PC-9 (cell line): ENCODE measurements around the gene CDHR5. TPM values are rescaled to one million over a fixed set of nuclear protein-coding genes. Genes with fewer than 3 reads are reported as not detected.

Source experiments
- BruUV-seq: library from RNA; stranded (reverse); fragments of 400-500 nt; replicated peaks from 2 replicates; lab custom pipeline; 2021; lab: Mats Ljungman, UMichigan
- CTCF ChIA-PET: fragments of 300-600 bp; sonication (Branson Sonifier 250); formaldehyde crosslinking; loops from one replicate; lab custom pipeline; 2022; ENCODE audit warnings: antibody characterized with exemption; lab: Charles Lee
- POLR2A ChIA-PET: fragments of 300-600 bp; sonication (Branson Sonifier 250); formaldehyde crosslinking; loops from one replicate; lab custom pipeline; 2022; ENCODE audit warnings: antibody characterized with exemption; ENCODE audit not compliant: unreplicated experiment; lab: Charles Lee
- DNase-seq, 2 experiments: peaks; one replicate each; pipeline versions ENCODE4 v3.0.0 to v3.0.0-alpha.2; 2015 to 2022; ENCODE audit warnings: mixed read lengths in 1 of 2
- H2AFZ ChIP-seq: fragments of 200-600 bp; sonication (generic); 2 replicates; pipeline ENCODE4 v1.8.1; 2017; ENCODE audit warnings: antibody characterized with exemption
- H3F3A ChIP-seq: fragments of 200-600 bp; sonication (generic); 2 replicates; pipeline ENCODE4 v1.8.1; 2017; ENCODE audit warnings: antibody characterized with exemption, mild to moderate bottlenecking, low read depth; ENCODE audit not compliant: insufficient read depth
- H3K27ac ChIP-seq: fragments of 200-600 bp; sonication (generic); 2 replicates; pipeline ENCODE4 v1.6.1; 2016; ENCODE audit warnings: mixed run types
- H3K27me3 ChIP-seq: fragments of 200-600 bp; sonication (generic); 2 replicates; pipeline ENCODE4 v1.6.1; 2016; ENCODE audit warnings: low read depth, mixed run types; ENCODE audit not compliant: insufficient read depth
- H3K36me3 ChIP-seq: fragments of 200-600 bp; sonication (generic); 2 replicates; pipeline ENCODE4 v1.6.1; 2016; ENCODE audit warnings: low read depth, mixed run types
- H3K4me1 ChIP-seq: fragments of 200-600 bp; sonication (generic); replicated peaks from 2 replicates; pipeline ENCODE4 v1.6.1; 2016; ENCODE audit warnings: mixed run types; ENCODE audit not compliant: insufficient read depth
- H3K4me2 ChIP-seq: fragments of 200-600 bp; sonication (generic); 2 replicates; pipeline ENCODE4 v1.6.1; 2017; ENCODE audit warnings: mixed run types
- H3K4me3 ChIP-seq: fragments of 200-600 bp; sonication (generic); 2 replicates; pipeline ENCODE4 v1.6.1; 2016; ENCODE audit warnings: mixed run types
- H3K79me2 ChIP-seq: fragments of 200-600 bp; sonication (generic); 2 replicates; pipeline ENCODE4 v1.6.1; 2017; ENCODE audit warnings: low read depth, mixed run types
- H3K9me2 ChIP-seq: fragments of 200-600 bp; sonication (generic); 2 replicates; pipeline ENCODE4 v1.8.1; 2017; ENCODE audit warnings: mild to moderate bottlenecking; ENCODE audit not compliant: insufficient read depth
- H3K9me3 ChIP-seq: fragments of 200-600 bp; sonication (generic); 2 replicates; pipeline ENCODE4 v1.8.1; 2016; ENCODE audit warnings: low read depth; ENCODE audit not compliant: insufficient read depth
- H4K20me1 ChIP-seq: fragments of 200-600 bp; sonication (generic); 2 replicates; pipeline ENCODE4 v1.8.1; 2017; ENCODE audit not compliant: insufficient read depth
- CTCF ChIP-seq: fragments of 200-600 bp; sonication (generic); conservative IDR thresholded peaks from 2 replicates; pipeline ENCODE4 v1.6.1; 2017; ENCODE audit warnings: mixed run types, antibody characterized with exemption, mild to moderate bottlenecking, moderate library complexity
- EZH2 ChIP-seq: fragments of 200-600 bp; sonication (generic); IDR thresholded peaks from 2 replicates; pipeline ENCODE4 v1.8.0; 2017; ENCODE audit warnings: antibody characterized with exemption, low read depth
- intact Hi-C: fragments of 100-400 bp; cut with micrococcal nuclease; formaldehyde crosslinking; loops from one replicate; pipeline ENCODE4 v1.10.0; 2022; ENCODE audit not compliant: unreplicated experiment
- total RNA-seq: library from RNA; stranded (reverse); gene quantifications from 2 replicates; pipeline ENCODE4 v1.2.3, GENCODE V29; 2021

CDHR5 gene
- total RNA-seq, 1 experiment from 2014 or later = not detected

DNA sequence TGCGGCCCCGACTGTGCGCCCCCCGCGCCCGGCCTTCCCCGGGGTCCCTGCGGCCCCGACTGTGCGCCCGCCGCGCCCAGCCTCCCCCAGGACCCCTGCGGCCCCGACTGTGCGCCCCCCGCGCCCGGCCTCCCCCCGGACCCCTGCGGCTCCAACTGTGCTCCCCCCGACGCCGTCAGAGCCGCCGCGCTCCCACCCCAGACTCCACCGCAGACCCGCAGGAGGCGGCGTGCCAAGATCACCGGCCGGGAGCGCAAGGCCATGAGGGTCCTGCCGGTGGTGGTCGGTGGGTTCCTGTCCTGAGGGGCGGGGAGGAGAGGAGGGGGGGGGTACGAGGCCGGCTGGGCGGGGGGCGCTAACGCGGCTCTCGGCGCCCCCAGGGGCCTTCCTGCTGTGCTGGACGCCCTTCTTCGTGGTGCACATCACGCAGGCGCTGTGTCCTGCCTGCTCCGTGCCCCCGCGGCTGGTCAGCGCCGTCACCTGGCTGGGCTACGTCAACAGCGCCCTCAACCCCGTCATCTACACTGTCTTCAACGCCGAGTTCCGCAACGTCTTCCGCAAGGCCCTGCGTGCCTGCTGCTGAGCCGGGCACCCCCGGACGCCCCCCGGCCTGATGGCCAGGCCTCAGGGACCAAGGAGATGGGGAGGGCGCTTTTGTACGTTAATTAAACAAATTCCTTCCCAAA is 15.4 kb upstream of the CDHR5 start:
- H3K9me2 ChIP-seq = no peaks in the 10 kb centered on the region
- H2AFZ ChIP-seq = no peak overlapping the region
- no peaks in the 10 kb centered on the region for H4K20me1 ChIP-seq
- no peaks in the 10 kb centered on the region for H3K79me2 ChIP-seq
- intact Hi-C loops = no loop called here
- POLR2A ChIA-PET = no interaction called here
- no peak for TF ChIP-seq CTCF
- TF ChIP-seq EZH2 = no peak
- no peaks in the 10 kb centered on the region for H3K27me3 ChIP-seq
- H3K9me3 ChIP-seq = no peaks in the 10 kb centered on the region
- no peak for DNase-seq
- H3F3A ChIP-seq = peaks cover 10% of the 10 kb centered on the region; the same call in 1 of the 2 replicates
- H3K36me3 ChIP-seq = no peaks in the 10 kb centered on the region
- CTCF ChIA-PET = no interaction called here
- BruUV-seq = no TSS peak
- no peak overlapping the region for H3K27ac ChIP-seq
- no peak overlapping the region for H3K4me2 ChIP-seq
- H3K4me1 ChIP-seq = no peaks in the 10 kb centered on the region
- H3K4me3 ChIP-seq = no peak overlapping the region

DNA sequence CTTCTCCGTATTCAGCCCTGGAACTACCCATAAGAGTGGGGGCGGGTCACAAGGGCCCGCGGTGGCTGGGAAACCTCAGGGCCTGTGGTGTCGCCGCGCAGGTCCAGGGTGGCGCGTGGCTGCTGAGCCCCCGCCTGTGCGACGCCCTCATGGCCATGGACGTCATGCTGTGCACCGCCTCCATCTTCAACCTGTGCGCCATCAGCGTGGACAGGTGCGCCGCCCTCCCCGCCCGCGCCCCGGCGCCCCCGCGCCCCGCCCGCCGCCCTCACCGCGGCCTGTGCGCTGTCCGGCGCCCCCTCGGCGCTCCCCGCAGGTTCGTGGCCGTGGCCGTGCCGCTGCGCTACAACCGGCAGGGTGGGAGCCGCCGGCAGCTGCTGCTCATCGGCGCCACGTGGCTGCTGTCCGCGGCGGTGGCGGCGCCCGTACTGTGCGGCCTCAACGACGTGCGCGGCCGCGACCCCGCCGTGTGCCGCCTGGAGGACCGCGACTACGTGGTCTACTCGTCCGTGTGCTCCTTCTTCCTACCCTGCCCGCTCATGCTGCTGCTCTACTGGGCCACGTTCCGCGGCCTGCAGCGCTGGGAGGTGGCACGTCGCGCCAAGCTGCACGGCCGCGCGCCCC is 14.7 kb upstream of the CDHR5 start:
- Histone ChIP-seq H3F3A (peaks cover 10% of the 10 kb centered on the region; the same call in 1 of the 2 replicates), H3K9me3 (no peaks in the 10 kb centered on the region), H3K4me1 (no peaks in the 10 kb centered on the region), H3K9me2 (no peaks in the 10 kb centered on the region), H3K4me2 (no peak overlapping the region), H2AFZ (no peak overlapping the region), H3K79me2 (no peaks in the 10 kb centered on the region), H3K27me3 (no peaks in the 10 kb centered on the region), H3K36me3 (no peaks in the 10 kb centered on the region), H4K20me1 (no peaks in the 10 kb centered on the region), H3K27ac (no peak overlapping the region), H3K4me3 (no peak overlapping the region)
- ChIA-PET CTCF (no interaction called here), POLR2A (no interaction called here)
- no peak for TF ChIP-seq CTCF
- TF ChIP-seq EZH2 = no peak
- intact Hi-C loops = no loop called here
- BruUV-seq = no TSS peak
- DNase-seq = no peak

- DNase-seq = no peak
- Histone ChIP-seq H3K4me3 (no peak overlapping the region), H2AFZ (no peak overlapping the region), H3K4me2 (no peak overlapping the region), H3K79me2 (no peaks in the 10 kb centered on the region), H3K9me2 (no peaks in the 10 kb centered on the region), H3K27ac (no peak overlapping the region), H4K20me1 (no peaks in the 10 kb centered on the region), H3K4me1 (no peaks in the 10 kb centered on the region), H3K9me3 (no peaks in the 10 kb centered on the region), H3K27me3 (no peaks in the 10 kb centered on the region), H3F3A (peaks cover 10% of the 10 kb centered on the region; the same call in 1 of the 2 replicates), H3K36me3 (no peaks in the 10 kb centered on the region)
- TF ChIP-seq CTCF (no peak), EZH2 (no peak)
- intact Hi-C loops = no loop called here
- BruUV-seq = no TSS peak
- ChIA-PET CTCF (no interaction called here), POLR2A (no interaction called here)
Measured at GRCh38 chr11:638631-639331, 14.0 kb upstream of the CDHR5 start.
